GM21381 (cell line): ENCODE measurements around the gene REV3L.
"Not testable (repeated sequence)": the region's sequence is repeated elsewhere in the genome, so short reads cannot be mapped to it uniquely, and the experiment has no call there.

ENCODE experiments used
- ATAC-seq: cut with Tn5 transposase; IDR thresholded peaks from one replicate; pipeline ENCODE4 v1.9.1; 2021; ENCODE audit warnings: mild to moderate bottlenecking, moderate library complexity; ENCODE audit not compliant: unreplicated experiment

Gene REV3L

DNA sequence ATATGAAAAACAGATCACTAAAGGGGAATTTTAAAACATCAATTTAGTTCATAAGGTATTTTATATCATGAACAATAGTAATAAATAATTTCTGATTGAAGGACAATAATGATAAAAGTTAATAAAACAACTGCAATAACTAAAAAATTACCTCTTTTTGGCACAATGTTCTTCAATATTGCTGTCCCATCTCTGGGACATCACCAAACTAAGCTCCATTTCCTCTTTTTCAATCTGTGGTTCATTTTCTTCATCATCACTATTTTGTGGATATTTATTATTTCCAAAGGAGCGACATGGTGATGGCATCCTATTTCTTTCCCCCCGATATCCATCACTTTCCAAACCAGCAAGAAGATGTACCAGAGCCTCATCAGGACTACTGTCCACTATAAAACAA lies 103.2 kb downstream of the REV3L start:
- no peak for ATAC-seq

- no peak for ATAC-seq
Measured at GRCh38 chr6:111379302-111379701, 103.7 kb downstream of the REV3L start.

DNA sequence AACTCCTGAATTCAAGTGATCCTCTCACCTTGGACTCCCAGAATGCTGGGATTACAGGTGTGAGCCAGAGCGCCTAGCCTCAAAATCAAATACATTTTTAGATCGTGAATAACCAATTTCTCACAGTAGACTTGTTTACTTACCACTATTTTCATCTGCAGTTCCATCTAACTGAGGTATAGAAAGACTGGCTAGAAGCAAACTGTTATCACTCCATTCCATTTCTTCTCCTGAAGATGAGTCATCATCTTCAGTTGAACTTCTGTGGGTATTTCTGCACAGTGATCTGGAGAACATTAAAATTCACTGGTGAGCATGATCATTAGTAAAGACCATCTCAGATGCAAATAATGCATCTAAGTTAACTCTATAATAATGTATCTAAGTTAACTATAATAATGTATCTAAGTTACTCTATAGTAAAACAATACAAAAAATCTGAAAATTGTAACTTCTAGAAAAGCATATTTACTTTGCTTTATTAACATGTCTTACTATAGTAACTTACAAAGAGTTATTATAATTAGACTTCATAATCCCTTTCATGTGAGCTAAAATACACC lies 105.4 kb downstream of the REV3L start:
- no peak for ATAC-seq

DNA sequence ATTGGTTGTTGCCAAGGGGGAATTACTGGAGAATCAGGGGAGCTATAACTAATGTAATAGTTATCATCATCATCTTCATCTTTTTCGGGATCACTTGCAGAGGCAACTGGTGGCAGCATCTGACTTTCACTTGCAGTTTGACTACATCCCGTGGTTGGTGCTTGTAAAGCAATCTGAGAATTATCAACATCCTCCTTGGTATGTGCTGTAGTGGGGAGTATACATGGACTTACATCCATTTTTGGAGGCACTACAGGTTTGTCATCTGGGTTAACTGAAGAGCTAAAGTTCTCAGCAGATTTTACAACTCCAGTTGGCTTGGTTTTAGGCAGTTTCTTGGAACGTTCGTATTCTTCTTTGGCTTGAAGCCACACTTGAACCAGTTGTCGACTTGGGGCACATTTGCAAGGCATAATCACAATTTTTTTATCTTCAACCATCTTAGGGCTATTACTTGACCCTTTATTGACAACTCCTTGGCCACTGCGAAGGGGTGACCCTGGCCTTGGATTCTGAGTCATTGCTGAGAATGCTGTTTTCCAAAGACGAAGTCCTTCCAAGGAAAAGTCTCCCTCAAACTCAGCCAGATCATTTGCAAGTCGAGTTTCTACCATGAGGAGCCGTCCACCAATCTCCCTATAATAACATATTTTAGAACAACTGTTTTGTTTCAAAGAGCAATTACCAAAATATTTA lies 115.5 kb downstream of the REV3L start:
- peak; percentile 70 for ATAC-seq

- no peak for ATAC-seq
Measured at GRCh38 chr6:111361648-111362047, 121.4 kb downstream of the REV3L start.

DNA sequence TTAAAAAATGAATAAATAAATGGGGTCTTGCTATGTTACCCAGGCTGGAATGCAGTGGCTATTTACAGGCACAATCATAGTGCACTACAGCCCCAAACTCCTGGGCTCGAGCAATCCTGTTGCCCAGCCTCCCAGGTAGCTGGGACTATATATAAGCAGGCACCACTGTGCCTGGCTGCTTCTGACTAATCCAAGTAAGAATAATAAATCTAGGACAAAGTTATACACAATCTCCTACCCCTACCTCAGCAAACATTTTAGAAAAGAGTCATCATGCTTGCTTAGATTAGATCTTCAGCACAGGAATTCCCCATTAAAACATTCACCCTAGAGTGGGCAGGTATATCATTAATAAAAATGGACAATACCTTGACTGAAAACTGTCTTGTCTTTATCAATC lies 124.6 kb downstream of the REV3L start:
- ATAC-seq, result no peak

GRCh38 chr6:111357705-111358104 lies 125.3 kb downstream of the REV3L start:
- ATAC-seq, result no peak

DNA sequence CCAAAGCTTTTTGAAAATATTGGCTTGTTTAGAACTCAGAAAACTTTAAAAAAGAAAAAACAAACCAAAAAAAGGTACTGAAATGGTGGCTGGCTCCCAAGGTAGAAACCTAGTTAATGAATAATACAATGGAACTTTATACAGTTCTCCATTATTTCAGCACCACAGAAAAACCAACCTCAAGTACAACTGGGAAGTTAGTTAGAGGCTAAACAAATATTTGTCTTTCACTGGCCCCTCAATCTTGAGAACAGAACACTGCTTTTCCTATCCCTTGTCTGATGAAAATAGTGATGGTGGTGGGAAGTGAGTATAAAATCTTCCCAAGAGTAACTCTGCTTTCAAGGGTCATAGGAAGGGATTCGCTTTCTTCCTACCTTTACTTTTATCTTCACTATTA lies 126.5 kb downstream of the REV3L start:
- ATAC-seq, result no peak

GRCh38 chr6:111354758-111355555 lies 128.1 kb downstream of the REV3L start:
- ATAC-seq, result no peak

DNA sequence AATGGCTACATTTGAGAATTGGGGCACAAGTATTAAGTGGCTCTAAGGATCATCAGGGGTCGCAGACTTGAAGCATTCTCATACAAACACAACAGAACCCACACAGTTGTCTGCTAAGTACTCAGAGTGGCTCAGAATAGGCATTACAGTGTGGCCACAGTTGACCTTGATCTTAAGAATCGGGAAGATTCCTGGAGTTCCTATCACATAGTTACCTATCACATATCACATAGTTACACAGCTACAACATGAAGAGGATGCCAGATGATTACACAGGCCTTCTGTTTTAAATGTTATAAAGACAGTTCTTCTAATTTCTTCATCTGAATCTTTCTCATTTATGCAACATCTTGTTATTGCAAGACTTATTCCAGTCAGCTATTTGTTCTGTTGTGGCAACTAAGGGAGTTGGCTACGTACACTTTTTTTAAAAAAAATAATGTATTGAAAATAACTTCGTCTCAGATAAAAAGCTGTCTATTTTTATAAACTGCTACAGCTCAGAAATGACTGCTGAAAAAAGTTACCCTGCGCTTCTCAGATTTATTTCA lies 129.0 kb downstream of the REV3L start:
- no peak for ATAC-seq

DNA sequence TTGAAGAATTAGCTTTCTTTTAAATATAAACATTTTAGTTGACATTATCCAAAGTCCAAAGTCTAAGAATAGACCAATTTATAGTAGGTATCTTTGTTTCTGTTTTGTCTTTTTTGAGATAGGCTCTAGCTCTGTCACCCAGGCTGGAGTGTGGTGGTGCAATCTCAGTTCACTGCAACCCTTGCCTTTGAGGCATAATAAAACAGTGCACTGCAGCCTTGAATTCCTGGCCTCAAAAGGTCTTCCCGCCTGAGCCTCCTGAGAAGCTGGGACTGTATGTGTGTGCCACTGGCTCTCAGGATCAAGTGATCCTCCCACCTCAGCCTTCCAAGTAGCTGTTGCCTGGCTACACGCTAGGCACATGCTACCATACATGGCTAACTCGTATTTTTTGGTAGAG lies 135.4 kb downstream of the REV3L start:
- ATAC-seq, result no peak

GRCh38 chr6:111342913-111343312 lies 140.1 kb downstream of the REV3L start:
- ATAC-seq, result no peak

GRCh38 chr6:111339294-111339693 lies 143.7 kb downstream of the REV3L start:
- peak; percentile 24 for ATAC-seq

GRCh38 chr6:111338843-111339242 lies 144.2 kb downstream of the REV3L start:
- peak; percentile 99 for ATAC-seq

- no peak for ATAC-seq
Measured at GRCh38 chr6:111337829-111338236, 145.2 kb downstream of the REV3L start.

DNA sequence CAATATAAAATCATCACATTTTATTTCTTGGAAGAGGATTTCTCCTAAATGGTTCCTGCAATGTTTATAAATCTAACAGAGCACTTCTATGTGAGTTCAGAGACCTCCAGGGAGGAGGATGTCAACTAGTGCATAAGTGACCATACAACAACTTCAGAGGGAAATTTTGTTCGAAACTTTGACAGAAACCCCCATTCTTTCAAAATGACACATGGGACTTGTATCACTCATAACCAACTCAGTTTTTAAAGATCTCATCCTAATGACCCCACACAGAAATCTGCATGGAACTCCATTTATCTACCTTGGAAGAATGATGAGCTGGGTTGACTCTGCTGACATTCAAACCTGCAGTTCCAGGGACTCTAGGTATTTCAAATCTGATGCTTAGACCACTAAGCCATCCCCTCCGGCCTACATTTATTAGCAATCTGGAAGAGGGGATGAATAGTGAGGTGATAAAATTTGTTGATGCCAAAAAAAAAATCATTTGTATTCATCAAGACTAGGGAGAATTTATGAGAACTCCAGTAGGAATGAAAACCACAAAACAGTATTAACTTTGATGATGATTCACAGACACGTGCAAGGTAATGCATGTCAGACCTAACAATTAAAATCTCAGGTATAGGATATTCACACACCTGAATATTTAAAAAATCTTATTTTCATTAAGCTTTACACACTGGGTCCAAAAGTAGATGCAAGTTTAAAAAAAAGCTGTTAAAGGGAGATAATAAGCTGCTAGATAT lies 153.0 kb downstream of the REV3L start:
- ATAC-seq, result peak; percentile 88

- ATAC-seq, result no peak
Measured at GRCh38 chr6:111326563-111326962, 156.5 kb downstream of the REV3L start.

- no peak for ATAC-seq
Measured at GRCh38 chr6:111322145-111322544, 160.9 kb downstream of the REV3L start.

- ATAC-seq, result not testable (repeated sequence)
Measured at GRCh38 chr6:111307950-111308349, 175.1 kb downstream of the REV3L start.

GRCh38 chr6:111307275-111307858 lies 175.7 kb downstream of the REV3L start:
- no peak for ATAC-seq
